ENCODE data around the gene ZNF599.

Gene ZNF599

GRCh38 chr19:34734537-34735103 lies 38.4 kb downstream of the ZNF599 start:
- peak; percentile 52 for DNase-seq

DNA sequence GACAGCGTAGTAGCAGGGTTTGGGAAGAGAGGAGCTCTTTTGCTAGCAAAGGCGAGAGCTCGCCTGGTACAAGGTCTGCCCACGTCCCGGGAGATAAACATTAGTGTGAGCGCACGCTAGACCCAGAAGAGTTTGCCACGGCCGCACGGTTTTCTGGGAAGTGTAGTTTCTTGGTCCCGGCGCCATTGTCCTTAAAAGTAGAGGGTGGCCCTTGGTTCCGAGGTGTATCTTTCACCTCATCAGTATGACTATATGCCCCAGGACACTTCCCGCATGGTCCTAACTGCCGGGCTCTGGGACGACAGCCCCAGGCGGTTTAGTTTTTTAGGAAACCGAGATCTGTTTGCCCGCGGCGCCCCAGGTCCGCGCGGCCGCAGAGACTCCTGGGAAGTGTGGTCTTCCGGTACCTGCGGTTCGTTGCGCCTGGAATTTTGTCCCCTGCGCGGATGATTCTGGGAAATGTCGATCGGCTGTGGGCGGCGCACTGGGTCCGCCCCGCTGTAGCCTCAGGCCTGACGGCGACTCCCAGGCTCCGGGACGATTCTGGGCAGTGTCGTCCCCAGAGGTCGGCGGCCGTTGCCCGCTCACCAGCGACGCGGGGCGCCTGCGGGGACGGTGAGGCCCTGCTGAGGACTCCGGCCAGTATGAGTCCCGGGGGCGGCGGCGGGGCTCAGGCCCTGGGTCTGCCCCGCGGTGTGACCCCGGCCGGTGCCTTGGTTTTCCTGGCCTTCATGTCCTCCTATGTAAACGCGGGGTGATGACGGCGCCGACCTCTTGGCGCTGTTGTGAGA lies 39.1 kb downstream of the ZNF599 start, which contains the start of gene ZNF181:
ZNF181 (plus strand) TSS at position 498 of the 791 bp plus-strand sequence. CDS start 795 bp downstream, outside the sequence.
- peak; percentile 73 for DNase-seq

DNA sequence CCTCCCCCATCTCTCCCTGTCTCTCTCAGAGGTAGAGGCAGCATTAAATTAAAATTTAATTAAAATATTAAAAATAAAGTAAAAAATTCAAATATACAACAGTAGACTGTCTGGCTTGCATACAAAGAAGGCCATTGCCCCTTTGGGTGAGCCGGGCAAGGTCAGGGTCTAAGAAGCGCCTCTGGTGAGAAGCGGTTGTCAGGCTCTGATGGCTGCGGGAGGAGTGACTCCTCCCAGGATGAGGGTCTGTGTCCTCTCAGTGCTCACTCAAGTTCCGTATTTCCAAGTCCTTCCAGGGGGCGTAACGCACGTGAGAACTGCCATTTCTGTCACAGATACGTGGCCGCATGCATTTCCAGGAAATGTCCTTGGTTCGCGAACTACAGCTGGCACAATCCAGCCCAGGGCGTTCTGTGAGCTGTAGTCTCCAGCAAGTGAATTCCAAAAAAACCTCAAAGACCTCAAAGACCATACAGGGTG lies 39.7 kb downstream of the ZNF599 start:
- DNase-seq, result no peak

DNA sequence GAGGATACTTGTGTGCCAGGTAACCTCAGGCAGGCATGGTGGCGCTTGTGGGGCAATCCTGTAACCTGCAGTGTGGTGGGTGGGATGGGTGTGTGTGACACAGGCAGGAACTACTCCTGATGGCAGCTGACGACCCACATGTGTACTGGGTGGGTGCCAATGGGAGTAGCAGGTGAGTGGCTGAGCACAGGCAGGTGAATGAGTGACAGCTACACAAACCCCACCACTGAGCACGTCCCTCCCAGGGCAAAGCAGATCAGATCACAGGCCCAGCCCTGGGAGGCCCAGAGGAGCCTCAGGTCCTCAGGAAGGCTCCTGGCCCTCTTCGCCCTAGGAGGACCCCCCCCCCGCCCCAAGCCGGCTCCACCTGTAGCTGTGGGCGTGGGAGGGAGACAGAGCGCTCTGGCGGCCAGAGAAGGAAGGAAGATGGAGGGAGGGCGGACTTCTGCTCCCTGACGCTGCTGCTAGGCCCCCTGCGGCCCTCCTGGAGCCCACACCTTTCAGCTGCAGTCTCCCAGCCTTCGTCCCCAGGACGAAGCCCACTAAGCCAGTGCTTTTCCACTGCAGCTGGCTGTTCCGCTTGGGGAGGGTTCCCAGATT lies 40.3 kb downstream of the ZNF599 start:
- DNase-seq, result no peak

DNA sequence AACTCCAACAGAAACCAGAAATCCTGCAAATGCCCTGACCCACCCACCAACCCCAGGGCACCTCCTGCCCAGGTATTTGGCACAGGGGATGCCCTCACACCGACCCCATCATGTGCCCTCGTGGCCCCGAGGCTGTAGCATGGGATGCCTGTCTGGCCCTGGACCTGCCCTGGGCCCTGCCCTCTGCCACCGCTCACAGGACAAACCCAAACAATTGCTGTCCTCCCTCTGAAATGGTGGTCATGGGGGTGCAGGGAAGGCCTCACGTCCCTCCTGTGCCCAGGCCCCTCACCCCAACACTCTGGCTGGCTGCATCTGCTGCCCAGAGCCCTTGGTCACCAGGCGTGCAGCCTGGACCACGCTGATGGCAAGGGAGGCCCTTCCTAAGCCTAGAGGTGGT lies 41.1 kb downstream of the ZNF599 start:
- no peak for DNase-seq

DNA sequence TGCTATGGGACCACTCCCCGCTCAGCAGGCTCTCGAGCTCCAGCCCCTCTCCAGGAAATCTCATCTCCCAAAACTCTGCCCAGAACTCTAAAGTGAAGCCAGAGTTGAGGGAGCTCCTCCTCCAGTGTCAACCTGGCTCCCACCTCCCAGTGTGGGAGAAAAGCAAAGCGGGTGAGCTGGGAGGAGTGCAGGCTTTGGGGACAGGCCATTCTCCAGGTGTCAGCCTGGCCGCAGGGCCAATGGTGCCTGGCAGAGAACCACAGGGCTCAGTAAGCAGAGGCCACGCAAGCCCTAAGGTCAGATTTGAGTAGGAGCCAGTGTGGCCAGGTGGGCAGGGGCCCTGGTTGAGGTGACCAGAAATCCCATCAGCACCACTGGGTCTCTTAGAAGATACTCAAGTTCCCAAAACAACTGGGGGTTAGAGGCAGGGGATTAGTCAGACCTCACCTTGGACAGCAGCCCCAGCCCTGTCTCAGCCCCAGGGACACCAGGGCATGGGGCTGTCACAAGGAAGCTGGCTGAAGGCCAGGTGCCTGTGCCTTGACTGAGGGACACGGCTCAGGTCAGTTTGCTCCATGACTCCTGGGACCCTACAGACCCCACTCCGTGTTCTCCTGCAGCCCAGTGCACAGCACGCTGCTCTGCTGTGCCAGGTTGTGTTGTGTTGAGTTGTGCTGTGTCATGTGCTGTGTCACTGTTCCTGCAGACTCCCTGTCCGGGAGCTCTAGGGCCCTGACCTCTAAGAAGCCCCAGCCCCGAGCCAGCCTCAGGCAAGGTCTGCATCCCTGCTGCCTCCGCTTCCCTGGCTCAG lies 41.8 kb downstream of the ZNF599 start:
- no peak for DNase-seq

DNA sequence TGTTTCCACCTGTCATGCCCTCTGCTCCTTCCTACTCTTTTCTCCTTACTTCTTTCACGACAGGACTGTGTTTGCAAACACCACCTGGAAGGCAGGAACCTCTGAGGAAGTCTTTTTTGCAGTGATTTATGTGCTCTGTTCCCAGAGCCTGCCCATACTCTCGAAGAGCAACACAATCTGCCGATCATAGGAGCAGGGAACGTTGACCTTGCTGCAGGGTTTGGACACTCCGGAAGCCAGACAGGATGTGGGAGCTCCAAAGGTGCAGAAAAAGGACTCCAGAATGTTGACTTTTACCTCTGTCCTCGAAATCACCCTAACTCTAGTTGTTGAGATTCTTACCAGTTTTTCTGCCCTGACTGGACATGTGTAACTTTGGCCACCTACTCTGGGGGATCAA lies 47.6 kb downstream of the ZNF599 start:
- no peak for DNase-seq

- no peak for DNase-seq
Measured at GRCh38 chr19:34722353-34722752, 50.7 kb downstream of the ZNF599 start.

DNA sequence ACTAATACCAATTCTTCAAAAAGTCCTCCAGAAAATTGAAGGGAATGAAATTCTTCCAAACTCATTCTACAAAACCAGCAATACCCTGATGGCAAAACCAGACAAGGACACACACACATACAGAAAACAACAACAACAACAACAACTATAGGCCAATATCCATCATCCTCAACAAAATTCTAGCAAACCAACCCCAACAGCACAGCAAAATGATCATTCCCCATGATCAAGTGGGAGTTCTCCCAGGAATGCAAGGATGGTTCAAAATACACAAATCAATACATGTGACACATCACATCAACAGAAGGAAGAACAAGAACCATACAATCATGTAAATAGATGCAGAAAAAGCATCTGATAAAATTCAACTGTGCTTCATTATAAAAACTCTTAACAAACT lies 57.7 kb downstream of the ZNF599 start:
- no peak for DNase-seq

- no peak for DNase-seq
Measured at GRCh38 chr19:34713262-34713637, 59.8 kb downstream of the ZNF599 start.

DNA sequence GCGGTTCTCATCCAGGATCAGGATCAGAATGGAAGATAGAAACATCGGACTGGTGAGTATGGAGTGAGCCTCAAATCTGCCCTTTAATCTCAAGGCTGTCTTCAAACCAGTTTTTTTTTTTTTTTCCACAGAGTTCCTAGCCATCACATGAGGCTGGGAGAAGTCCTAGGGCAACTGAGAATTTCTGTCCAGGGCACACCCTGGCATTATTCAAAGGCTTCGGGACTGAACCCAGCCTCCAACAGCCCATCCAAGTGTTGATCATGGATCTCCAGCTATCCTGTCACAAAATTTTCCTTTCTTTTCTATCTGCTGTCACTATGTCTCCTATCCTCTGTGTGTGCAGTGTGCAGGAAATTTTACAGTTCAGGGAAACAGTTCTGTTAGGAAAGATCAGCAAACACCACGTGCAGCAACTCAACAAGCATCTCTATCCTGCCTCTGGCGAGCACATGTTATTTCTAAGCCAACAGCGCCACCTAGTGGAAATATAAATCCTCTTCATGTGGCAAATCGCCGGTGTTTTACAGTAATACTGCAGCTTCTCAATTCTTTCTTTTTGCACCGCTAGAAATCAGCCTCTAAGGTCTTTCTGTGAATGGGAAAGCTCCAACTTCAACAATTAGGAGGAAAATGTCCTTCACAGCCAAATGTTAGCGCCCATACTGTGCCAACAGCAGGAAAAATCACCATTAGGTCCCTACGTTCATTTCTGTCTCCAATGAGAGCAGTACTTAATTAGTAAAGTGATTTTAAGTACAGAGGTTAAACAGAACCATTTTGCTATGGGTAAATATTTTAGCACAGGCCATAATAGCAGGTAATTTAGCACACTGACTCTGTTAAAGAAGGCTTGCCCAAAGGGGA lies 60.4 kb downstream of the ZNF599 start:
- DNase-seq, result no peak

- DNase-seq, result no peak
Measured at GRCh38 chr19:34711890-34712289, 61.1 kb downstream of the ZNF599 start.
